CD4-positive, alpha-beta T cell treated with Interleukin-2 at 100 ng/mL for 4 hours (primary cell): Measurements from ENCODE around the gene EPM2AIP1.
"Not testable (repeated sequence)": the region's sequence is repeated elsewhere in the genome, so short reads cannot be mapped to it uniquely, and the experiment has no call there.

ENCODE experiments used
- DNase-seq: peaks from one replicate; pipeline ENCODE4 v3.0.0-alpha.2; 2020; ENCODE audit warnings: low spot score

EPM2AIP1 gene

GRCh38 chr3:36993326-36994283 lies 674 bp upstream of the EPM2AIP1 start, which contains the start of gene MLH1:
TSS of gene MLH1 (plus strand) at chr3:36993518. CDS start at chr3:36993548, 30 bp downstream.
- peak; percentile 100 for DNase-seq

- peak; percentile 29 for DNase-seq
Observed at GRCh38 chr3:36991923-36992805, 767 bp downstream of the EPM2AIP1 start.

- no peak for DNase-seq
Observed at GRCh38 chr3:36991147-36991546, 1.8 kb downstream of the EPM2AIP1 start.

- peak; percentile 16 for DNase-seq
Observed at GRCh38 chr3:36989568-36989967, 3.4 kb downstream of the EPM2AIP1 start.

GRCh38 chr3:36989005-36989404 lies 3.9 kb downstream of the EPM2AIP1 start:
- DNase-seq = no peak

GRCh38 chr3:36988356-36988755 lies 4.6 kb downstream of the EPM2AIP1 start:
- DNase-seq = peak; percentile 55

- no peak for DNase-seq
Observed at GRCh38 chr3:36981006-36981405, 11.9 kb downstream of the EPM2AIP1 start.

GRCh38 chr3:36973139-36973538 lies 19.8 kb downstream of the EPM2AIP1 start:
- no peak for DNase-seq

GRCh38 chr3:36972163-36972562 lies 20.8 kb downstream of the EPM2AIP1 start:
- no peak for DNase-seq

- DNase-seq = peak; percentile 73
Observed at GRCh38 chr3:36969540-36970432, 23.1 kb downstream of the EPM2AIP1 start.

GRCh38 chr3:36969085-36969484 lies 23.8 kb downstream of the EPM2AIP1 start:
- no peak for DNase-seq

- no peak for DNase-seq
Observed at GRCh38 chr3:36965440-36965839, 27.5 kb downstream of the EPM2AIP1 start.

- DNase-seq = no peak
Observed at GRCh38 chr3:36964817-36965216, 28.1 kb downstream of the EPM2AIP1 start.

- no peak for DNase-seq
Observed at GRCh38 chr3:36964331-36964730, 28.6 kb downstream of the EPM2AIP1 start.

GRCh38 chr3:36963008-36963407 lies 29.9 kb downstream of the EPM2AIP1 start:
- DNase-seq = not testable (repeated sequence)

GRCh38 chr3:36960502-36960901 lies 32.4 kb downstream of the EPM2AIP1 start:
- no peak for DNase-seq

- no peak for DNase-seq
Observed at GRCh38 chr3:36959821-36960220, 33.1 kb downstream of the EPM2AIP1 start.

GRCh38 chr3:36957862-36958686 lies 34.9 kb downstream of the EPM2AIP1 start:
- DNase-seq = peak; percentile 19

- DNase-seq = no peak
Observed at GRCh38 chr3:36957063-36957462, 35.9 kb downstream of the EPM2AIP1 start.

- no peak for DNase-seq
Observed at GRCh38 chr3:36956155-36956554, 36.8 kb downstream of the EPM2AIP1 start.
